ENCODE measurements around the gene CIZ1.

Gene CIZ1

GRCh38 chr9:128148509-128149000 is 42.8 kb downstream of the CIZ1 start:
- no peak for DNase-seq (ENCODE audit: low read depth)
- no peak for TF ChIP-seq CTCF (IDR thresholded peaks at IDR 0.05; ENCODE audit: low read depth, low read length, missing control alignments)
- H3K4me3 ChIP-seq (ENCODE audit: low read depth, low read length), result no peak overlapping the region

GRCh38 chr9:128146591-128147120 is 44.7 kb downstream of the CIZ1 start:
- no peak for TF ChIP-seq CTCF (IDR thresholded peaks at IDR 0.05; ENCODE audit: low read depth, low read length, missing control alignments)
- no peak for DNase-seq (ENCODE audit: low read depth)
- H3K4me3 ChIP-seq (ENCODE audit: low read depth, low read length), result no peak overlapping the region

- DNase-seq (ENCODE audit: low read depth), result no peak
- H3K4me3 ChIP-seq (ENCODE audit: low read depth, low read length), result no peak overlapping the region
- no peak for TF ChIP-seq CTCF (IDR thresholded peaks at IDR 0.05; ENCODE audit: low read depth, low read length, missing control alignments)
Measured at GRCh38 chr9:128145951-128146351, 45.4 kb downstream of the CIZ1 start.

GRCh38 chr9:128145536-128145935 is 45.8 kb downstream of the CIZ1 start:
- H3K4me3 ChIP-seq (ENCODE audit: low read depth, low read length), result no peak overlapping the region
- TF ChIP-seq CTCF (IDR thresholded peaks at IDR 0.05; ENCODE audit: low read depth, low read length, missing control alignments), result no peak
- DNase-seq (ENCODE audit: low read depth), result no peak

GRCh38 chr9:128144239-128145181 is 46.9 kb downstream of the CIZ1 start:
- H3K4me3 ChIP-seq (ENCODE audit: low read depth, low read length), result no peak overlapping the region
- no peak for TF ChIP-seq CTCF (IDR thresholded peaks at IDR 0.05; ENCODE audit: low read depth, low read length, missing control alignments)
- DNase-seq (ENCODE audit: low read depth), result no peak

- no peak overlapping the region for H3K4me3 ChIP-seq (ENCODE audit: low read depth, low read length)
- DNase-seq (ENCODE audit: low read depth), result no peak
- TF ChIP-seq CTCF (IDR thresholded peaks at IDR 0.05; ENCODE audit: low read depth, low read length, missing control alignments), result no peak
Measured at GRCh38 chr9:128143525-128144238, 47.7 kb downstream of the CIZ1 start.
